Mucosa of gallbladder (tissue), 1 donor: ENCODE measurements around the gene HMCN2. TPM values are rescaled to one million over a fixed set of nuclear protein-coding genes. Genes with fewer than 3 reads are reported as not detected.
"Not testable (repeated sequence)": the region's sequence is repeated elsewhere in the genome, so short reads cannot be mapped to it uniquely, and the experiment has no call there.

Experiments
- DNase-seq: peaks from one replicate; pipeline ENCODE4 v3.0.0-alpha.2; 2020; ENCODE audit warnings: low spot score
- total RNA-seq: library from RNA; stranded (reverse); gene quantifications from one replicate; pipeline ENCODE4 v1.2.1, GENCODE V29; 2021
- donor health status: DM: no; HTN: no; CAD: no.

HMCN2 gene
- total RNA-seq, 1 donor from 2014 or later: 1.8 TPM

DNA sequence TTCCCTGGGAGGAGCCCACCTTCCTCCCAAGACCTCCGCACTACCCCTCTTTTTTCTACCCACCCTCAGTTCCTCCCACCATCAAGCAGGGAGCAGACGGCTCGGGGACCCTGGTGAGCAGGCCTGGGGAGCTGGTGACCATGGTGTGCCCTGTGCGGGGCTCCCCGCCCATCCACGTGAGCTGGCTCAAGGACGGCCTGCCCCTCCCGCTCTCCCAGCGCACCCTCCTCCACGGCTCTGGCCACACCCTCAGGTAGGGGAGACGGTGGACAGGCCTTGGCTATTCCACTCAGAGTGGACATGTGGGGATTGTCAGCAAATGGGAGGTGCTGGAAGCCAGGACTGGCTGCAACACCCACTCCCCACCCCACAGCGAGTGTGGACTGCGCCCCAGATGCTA is 126.3 kb downstream of the HMCN2 start:
- no peak for DNase-seq

DNA sequence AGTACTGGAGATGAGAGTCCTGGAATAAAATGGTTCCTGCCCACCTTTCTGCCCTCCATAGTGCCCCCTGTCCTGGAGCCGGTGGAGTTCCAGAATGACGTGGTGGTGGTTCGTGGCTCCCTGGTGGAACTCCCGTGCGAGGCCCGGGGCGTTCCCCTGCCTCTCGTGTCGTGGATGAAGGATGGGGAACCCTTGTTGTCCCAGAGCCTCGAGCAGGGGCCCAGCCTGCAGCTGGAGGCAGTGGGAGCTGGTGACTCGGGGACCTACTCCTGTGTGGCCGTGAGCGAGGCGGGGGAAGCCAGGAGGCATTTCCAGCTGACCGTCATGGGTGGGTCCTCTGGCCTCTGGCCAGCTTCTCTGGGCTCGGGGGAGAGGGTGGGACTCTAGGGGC is 128.1 kb downstream of the HMCN2 start:
- no peak for DNase-seq

DNA sequence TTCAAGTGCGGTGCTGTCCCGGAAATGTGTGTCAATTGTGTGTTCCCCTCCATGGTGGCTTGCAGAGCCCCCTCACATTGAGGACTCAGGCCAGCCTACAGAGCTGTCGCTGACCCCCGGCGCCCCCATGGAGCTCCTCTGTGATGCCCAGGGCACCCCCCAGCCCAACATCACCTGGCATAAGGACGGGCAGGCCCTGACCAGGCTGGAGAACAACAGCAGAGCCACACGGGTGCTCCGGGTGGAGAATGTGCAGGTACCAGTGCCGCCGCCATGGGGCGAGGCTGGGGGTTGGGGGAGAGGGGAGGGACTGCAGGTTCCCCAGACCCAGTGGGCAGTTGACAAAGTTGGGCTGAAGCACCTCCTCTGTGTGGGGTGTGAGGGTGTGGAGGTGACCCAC is 128.8 kb downstream of the HMCN2 start:
- DNase-seq: no peak

DNA sequence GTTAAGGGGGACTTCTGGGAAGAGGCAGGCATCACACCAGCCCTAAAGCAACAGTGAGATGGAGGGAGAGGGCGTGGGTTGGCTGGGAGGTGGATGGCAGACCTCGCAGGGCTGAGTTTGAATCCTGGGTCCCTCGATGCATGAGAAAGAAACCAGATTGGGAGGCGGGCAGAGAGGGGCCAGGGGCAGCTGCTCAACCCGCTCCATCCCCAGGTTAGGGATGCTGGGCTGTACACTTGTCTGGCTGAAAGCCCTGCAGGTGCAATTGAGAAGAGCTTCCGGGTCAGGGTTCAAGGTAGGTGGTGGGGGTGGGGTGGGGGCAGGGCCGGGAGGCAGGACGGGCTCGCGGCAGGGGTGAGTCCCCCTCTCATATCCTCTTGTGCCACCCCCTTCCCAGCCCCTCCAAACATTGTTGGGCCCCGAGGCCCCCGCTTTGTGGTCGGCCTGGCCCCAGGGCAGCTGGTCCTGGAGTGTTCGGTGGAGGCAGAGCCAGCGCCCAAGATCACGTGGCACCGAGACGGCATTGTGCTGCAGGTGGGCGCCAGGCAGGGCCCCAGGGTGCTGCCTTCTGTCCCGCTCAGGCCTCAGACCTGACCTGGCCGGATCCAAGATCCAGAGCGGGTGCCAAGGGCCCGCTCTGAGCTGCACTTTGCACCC is 129.4 kb downstream of the HMCN2 start:
- DNase-seq: no peak

DNA sequence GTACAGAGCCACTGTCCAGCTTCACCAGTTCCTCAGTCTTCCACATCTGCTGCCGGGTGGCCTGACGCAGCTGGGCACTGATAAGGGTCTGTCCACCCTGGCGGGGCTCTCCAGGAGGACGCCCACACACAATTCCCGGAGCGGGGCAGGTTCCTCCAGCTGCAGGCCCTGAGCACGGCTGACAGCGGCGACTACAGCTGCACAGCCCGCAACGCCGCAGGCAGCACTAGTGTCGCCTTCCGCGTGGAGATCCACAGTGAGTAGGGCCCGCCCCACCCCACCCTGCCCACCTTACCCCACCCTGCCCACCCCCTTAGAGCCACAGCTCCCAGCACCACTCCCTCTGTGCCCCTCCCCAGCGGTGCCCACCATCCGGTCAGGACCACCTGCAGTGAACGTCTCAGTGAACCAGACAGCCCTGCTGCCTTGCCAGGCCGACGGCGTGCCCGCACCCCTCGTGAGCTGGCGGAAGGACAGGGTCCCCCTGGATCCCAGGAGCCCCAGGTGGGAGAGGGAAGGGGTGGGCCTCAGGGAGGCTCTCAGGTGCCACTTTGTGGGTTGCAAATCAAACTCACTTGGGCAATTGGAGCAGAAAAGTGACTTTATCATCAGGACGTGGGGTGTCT is 130.4 kb downstream of the HMCN2 start:
- DNase-seq: no peak

DNA sequence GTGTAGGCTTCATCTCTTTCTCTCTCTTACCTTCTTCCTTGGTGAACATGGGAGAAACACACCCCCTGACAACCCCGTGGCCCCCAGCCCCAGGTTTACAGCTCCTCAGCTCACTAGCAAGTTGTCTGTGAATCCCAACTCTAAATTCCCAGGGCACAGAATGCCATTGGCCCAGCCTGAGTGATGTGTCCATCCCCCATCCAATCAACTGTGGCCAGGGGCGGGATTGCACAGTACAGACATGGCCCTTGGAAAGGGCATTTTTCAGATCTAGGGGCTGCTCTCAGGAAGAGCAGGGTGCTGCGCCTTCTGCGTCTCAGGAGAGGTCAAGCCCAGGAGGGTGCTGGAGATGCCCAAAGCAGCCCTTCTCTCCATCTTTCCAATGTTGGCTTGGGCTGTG is 131.0 kb downstream of the HMCN2 start:
- no peak for DNase-seq

DNA sequence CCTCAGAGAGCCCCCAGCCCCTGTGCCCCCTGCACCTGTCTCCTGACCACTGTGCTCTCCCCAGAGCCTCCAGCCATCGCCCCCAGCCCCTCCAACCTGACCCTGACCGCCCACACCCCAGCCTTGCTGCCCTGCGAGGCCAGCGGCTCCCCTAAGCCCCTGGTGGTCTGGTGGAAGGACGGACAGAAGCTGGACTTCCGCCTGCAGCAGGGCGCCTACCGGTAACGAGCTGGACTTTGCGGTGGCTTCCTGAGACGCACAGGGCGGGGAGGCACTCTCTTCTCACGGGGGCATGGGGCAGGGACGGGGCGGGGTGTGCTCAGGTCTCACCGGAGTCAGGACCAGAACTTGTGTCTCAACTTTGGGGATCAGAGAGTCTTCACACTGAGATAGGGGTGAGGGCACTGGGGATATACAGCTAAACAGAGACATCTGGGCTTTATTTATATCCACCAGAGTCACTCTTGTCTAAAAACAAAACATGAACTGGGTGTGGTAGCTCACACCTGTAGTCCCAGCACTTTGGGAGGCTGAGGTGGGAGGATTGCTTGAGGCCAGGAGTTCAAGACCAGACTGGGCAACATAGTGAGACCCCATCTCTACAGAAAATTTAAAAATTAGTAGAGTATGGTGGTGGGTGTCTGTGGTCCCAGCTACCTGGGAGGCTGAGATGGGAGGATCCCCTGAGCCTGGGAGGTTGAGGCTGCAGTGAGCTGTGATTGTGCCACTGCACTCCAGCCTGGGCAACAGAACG is 133.1 kb downstream of the HMCN2 start:
- DNase-seq: no peak

DNA sequence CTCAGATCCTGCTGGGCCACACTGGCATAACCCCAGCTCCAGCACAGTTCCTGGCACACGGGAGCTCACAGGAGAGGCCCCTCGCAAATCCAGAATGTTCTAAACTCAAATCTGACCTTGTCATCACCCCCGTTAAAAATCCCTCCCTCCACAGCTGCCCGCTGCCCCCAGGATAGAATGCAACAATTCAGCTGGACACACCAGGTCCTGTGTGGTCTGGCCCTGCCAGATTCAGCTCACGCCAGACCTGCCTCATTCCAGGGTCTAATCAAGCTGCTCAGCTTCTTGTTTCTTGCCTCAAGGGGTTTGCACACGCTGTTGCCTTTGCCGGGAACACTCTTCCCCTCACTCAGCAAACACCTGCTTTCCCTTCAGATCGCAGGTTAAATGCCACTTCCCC is 134.2 kb downstream of the HMCN2 start:
- no peak for DNase-seq

DNA sequence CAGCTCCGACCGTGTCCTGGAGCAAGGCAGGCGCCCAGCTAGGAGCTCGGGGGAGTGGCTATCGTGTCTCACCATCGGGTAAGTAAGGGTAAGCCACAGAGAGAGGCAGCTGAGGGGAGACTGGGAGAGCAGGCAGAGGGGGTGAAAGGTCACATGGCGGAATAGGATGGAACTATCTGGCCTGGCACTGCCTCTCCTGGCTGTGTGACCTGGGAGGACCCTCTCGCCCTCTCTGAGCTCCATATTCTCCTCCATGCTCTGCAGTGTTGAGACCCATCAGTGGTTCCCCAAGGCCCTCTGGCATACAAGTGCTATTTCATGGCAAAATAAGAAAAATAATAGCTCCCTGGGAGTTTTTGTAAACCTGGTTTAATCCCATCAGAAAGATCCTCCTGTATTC is 135.3 kb downstream of the HMCN2 start:
- no peak for DNase-seq

DNA sequence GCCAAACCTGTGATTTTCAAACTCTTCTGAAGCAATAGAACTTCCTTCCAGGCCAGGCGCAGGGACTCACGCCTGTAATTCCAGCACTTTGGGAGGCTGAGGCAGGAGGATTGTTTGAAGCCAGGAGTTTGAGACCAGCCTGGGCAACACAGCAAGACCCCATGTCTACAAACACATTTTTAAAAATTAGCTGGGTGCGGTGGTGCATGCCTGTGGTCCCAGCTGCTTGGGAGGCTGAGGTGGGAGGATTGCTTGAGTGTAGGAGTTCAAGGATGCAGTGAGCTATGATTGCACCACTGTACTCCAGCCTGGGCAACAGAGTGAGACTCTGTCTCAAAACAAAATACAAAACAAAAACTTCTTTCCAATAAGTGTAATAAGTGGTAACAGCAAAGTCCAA is 136.2 kb downstream of the HMCN2 start:
- DNase-seq: not testable (repeated sequence)

DNA sequence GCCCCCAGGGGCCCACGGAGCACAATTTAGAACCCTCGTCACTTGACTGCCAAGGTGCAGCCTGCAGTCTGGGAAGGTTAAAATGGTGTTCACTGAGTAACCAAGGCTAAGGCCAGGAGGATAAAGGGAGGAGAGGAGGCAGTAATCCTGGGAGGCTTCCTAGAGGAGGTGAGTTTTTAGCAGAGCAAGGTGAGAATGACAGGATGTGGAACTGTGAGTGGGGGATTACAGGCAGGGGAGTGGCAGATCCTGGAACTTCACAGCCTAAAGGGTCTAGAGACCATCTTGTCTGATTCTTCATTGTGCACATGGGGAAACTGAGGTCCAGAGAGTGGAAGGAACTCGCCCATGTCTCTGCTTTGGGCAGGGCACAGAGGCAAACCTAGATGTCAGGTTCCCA is 136.7 kb downstream of the HMCN2 start:
- no peak for DNase-seq

DNA sequence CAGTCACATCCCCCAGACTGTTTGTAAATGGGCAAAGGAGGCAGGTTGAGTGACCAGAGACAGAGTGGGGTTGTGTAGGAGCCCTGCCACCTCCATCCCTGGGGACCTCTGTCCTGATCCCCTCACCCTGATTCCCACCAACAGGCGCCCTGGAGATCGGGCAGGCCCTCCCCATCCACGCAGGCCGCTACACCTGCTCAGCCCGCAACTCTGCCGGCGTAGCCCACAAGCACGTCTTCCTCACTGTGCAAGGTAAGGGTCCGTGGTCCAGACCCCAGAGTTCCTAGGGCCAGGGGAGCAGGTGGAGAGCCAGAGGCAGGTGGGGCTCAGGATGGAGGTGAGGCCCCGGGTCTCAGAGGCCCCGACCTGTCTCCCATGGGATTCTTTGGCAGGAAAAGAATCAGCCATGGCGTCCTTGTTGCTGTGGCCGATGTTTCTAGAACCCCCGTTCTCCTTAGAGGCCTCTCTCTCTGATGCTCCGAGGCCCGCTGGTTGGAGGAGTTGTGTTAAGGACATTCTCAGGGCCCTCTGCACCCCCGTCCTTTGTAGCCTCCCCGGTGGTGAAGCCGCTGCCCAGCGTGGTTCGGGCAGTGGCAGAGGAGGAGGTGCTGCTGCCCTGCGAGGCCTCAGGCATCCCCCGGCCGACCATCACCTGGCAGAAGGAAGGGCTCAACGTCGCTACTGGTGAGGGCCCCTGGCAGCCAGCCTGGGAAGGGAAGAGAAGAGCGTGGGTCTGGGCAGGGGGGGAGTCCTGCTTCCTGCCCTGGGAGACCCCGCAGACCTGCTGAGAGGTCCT is 137.3 kb downstream of the HMCN2 start:
- no peak for DNase-seq

DNA sequence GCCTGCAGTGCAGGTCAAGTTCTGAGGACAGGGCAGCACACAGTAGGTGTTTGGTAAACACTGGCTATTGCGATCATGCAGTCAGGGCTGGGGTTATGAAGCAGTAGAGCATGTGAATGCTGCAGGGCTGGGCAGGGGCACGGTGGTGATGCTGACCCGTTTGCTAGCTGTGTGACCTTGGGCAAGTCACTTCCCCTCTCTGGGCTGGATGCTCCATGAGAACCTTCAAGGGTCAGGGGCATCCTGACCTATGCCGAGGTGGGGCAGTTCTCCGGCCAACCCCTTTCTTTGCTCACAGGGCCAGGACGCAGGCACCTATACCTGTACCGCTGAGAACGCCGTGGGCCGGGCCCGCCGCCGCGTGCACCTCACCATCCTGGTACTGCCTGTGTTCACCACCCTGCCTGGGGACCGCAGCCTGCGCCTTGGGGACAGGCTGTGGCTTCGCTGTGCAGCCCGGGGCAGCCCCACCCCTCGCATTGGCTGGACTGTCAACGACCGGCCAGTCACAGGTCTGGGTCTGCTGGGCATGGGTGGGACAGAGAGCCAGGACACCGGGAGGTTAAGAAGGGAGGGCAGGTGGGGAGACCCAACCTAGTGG is 140.2 kb downstream of the HMCN2 start:
- no peak for DNase-seq

DNA sequence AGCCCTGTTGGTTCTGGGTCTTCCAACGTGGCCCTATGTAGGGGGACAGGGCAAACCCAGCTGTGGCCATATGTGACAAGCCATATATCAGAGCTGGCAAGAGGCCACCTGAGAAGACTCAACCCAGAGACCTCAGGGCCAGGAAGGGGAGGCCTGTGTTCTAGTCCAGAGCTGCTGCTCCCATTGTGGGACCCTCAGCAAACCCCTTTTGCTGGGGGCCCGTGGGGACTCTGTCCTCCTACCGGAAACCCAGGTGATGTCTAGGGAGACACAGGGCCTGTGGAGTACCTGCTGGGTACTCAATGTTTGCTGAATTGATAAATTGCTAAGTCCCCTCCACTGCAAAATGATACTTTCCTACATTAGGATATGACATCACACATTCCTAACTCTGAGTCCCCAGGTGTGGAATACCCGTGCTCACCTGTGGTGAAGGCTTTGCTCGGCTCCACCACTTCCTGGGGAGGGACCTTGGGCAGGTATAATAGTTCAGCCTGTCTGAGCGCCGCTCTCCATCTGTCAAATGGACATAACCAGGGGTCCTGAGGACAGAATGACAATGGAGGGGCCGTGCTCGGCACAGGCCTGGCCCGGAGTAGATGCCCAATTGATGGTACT is 140.8 kb downstream of the HMCN2 start:
- no peak for DNase-seq

DNA sequence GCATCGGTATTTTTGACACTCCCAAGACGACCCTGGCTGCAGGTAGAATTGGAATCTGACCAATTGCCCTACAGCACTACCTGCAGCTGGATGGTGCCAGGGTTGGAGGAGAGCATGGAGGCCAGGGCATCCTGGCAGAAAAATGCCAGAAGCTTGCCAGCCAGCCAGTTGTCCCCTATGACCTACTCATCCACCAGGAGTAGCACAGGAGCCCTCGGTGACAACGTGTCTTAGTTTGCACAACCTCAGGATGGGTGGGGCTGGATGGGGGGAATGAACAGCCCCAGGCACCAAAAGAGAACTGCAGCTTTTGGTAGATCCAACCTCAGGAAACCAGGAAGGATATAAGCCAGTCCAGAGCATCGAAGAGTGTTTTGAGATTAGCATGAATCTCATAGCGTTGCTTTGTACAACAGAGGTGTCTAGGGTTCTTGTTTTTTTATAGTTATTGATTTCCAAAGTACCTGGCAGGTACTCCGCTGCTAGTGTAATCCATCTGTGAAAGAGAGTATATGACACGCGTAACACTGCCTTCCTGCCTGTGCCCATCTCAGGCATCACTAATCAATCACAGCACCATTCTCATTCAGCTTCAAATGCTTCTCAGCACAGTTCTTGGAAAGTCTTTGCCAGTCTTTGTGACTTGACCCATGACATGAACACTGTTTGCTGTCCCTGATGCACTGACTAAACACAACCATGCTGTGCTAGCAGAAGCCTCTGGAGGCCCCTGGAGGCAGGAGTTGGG is 142.5 kb downstream of the HMCN2 start:
- no peak for DNase-seq

DNA sequence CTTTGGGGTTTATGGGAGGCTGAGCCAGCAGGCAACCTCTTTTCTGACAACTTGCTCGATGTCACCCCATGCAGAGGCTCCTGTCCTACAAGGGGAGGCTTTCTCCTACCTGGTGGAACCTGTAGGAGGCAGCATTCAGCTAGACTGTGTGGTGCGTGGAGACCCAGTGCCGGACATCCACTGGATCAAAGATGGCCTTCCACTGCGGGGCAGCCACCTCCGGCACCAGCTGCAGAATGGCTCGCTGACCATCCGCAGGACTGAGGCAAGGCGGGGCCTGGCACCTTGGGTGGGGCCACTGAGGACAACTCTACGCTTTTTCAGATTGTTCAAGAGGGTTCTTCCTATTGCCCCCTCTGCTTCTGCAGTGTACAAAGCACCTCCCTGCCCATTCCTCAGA is 143.1 kb downstream of the HMCN2 start:
- no peak for DNase-seq

DNA sequence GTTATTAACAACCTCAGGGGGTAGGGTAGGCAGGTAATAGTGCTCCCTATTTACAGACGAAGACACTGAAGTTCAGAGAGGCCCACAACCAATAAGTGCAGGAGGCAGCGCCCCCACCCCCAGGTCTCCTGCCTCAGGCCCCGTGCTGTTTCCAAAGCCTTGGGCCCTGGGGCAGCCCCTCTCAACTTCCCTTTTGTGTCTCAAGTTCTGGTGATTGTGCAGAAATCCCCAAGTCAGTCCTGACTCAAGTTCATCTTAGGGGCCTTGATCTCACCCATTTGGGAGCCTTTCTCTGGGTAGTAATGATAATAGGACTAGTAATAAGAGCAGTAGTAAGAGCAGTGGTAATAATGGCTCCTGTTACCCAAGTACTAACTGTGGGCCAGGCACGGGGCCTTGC is 143.7 kb downstream of the HMCN2 start:
- DNase-seq: no peak

DNA sequence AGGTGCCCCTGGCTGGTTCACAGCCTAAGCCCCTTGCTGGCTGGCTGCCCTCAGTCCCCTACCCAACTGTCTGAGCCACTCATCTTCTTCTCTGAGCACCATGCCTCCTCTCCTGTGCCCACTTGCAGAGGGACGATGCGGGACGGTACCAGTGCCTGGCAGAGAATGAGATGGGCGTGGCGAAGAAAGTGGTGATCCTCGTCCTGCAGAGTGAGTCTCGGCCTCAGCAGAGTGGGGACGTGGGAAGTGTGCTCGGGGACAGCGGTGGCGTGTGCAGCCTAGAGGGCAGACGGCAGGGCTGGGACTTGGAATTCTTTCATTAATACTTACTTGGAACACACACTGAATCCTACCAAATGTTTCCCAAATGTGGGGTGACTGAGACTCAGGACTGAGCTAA is 144.9 kb downstream of the HMCN2 start:
- DNase-seq: no peak

DNA sequence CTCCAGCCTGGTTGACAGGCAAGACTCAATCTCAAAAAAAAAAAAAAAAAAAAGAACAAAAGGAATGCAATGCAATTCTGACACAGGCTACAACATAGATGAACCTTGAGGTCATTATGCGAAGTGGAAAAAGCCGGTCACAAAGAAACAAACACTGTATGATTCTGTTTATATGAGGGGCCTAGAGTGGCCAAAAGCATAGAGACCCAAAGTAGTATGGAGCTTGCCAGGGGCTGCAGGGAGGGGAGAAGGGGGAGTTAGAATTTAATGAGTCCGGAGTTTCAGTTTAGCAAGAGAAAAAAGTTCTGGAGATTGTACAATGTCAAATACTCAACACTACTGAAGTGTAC is 146.0 kb downstream of the HMCN2 start:
- DNase-seq: no peak

DNA sequence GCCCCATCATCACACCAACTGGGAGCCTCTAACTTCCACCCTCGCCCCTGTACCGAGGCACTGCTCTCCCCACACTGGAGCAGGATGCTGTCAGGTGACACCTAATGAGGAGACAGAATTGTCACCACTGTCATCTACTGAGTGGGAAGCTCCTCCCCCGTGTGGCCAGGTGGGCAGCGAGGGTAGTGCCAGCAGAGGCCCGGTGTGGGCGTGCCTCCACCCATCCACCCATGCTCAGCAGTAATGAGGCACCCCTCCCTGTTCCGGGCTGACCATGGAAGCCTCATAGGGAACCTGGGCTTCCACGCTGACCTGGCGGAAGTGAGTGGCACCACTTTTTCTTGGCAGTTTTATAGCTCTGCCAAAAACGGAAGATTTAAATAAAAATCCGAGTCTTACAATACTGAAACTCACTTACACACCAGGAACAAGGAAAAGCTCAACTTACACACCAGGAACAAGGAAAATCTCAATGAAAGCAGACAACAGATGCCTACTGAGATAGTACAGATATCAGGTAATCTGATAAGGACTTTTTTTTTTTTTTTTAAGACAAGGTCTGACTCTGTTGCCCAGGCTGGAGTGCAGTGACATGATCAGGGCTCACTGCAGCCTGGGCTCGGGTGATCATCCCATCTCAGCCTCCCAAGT is 148.6 kb downstream of the HMCN2 start:
- DNase-seq: no peak
